ENCODE data around the gene PHF23. TPM values are rescaled to one million over a fixed set of nuclear protein-coding genes. Genes with fewer than 3 reads are reported as not detected.
A peak's percentile ranks its signal among the peaks of the same experiment; 100 is the strongest.
"Not testable (repeated sequence)": the region's sequence is repeated elsewhere in the genome, so short reads cannot be mapped to it uniquely, and the experiment has no call there.

PHF23 gene
- total and polyA plus RNA-seq, 9 of the 15 experiments (the other 6 are each of a cell fraction or from before 2014, with no cell fraction given): 7.4 to 87.5 (median 33.7) TPM

DNA sequence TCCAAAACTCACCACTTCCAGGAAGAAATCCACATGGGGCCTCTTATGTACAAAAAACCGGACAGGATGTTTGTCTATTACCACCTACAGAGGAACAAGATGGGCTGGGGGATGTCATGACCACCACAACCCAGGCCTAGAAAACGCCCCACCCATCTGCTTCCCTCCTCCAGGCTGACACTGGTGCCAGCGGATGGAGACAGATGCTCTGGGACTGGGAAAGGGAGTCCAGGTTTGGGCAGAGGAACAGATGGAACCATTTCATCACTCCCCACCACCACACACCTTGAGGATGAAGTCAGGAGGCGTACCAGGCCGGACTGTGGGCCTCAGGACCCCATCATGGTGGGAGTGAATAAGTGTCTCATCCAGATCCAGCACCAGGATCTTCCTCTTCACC is 7.5 kb upstream of the PHF23 start (continued):
- TF ChIP-seq GABPB2 (CRISPR knock-in tag; conservative IDR thresholded peaks at IDR 0.05): no peak

DNA sequence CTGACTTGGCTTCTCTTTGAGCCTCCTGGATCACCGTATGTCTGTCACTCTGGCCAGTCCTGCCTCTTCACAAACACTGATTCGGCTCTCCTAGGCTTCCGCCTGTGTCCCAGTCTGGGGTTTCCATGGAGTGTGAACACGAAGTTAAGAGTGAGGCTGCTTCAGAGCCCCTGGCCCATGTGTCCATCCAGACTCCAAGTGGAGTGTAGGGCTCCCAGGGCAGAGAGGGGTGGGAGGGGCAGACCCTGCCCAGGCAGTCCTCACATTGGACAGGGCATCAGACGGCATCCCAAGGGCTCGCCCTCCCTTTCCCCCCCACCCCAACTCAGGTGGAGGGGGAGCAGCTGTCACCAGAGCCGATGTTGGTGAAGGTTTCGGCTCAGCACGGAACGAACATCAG is 4.6 kb upstream of the PHF23 start:
- H3K4me3 ChIP-seq; H2AFZ ChIP-seq (ENCODE audit: low read depth, low read length); DNase-seq (ENCODE audit: extremely low read depth in 1 of 4, low spot score in 3 of 4); H3K9me3 ChIP-seq (replicated peaks; ENCODE audit: control insufficient read depth, insufficient read depth, low read depth, low read length); ATAC-seq; in situ Hi-C loops (cut with MboI); BruUV-seq (replicated peaks); H3K27ac ChIP-seq (ENCODE audit: extremely low read depth, low read depth, low read length); H4K20me1 ChIP-seq (replicated peaks; ENCODE audit: control insufficient read depth, insufficient read depth, low read length); H3K4me2 ChIP-seq (ENCODE audit: insufficient read depth, low read length); FAIRE-seq; intact Hi-C loops (cut with micrococcal nuclease); H3K27me3 ChIP-seq (ENCODE audit: control insufficient read depth in 2 of 2, insufficient read depth in 2 of 2, low read length in 2 of 2); CTCF ChIA-PET (ENCODE audit: low intra/inter-chr PET ratio); H3K9me1 ChIP-seq (ENCODE audit: control insufficient read depth, insufficient read depth, low read length): not testable (repeated sequence)
- WGBS (ENCODE audit: insufficient coverage, low coverage, missing lambda C conversion rate): 86% methylated on average over 8 of the region's 10 CpGs
- POLR2A ChIA-PET: interaction anchor here (0.6 to 3.3 kb wide), 2 partner anchors 10 to 648 kb away, joined by 3 to 9 read pairs; partner anchors contain the start of gene DVL2
- peaks cover 18 to 23% of the 10 kb centered on the region in 2 experiments; a peak in 4 of 5 replicates for H3K4me1 ChIP-seq (replicated peaks in 1 of 2; ENCODE audit: control insufficient read depth in 2 of 2, insufficient read depth in 2 of 2, low read length in 2 of 2)
- peaks cover 57% of the 10 kb centered on the region for H3K36me3 ChIP-seq (ENCODE audit: control insufficient read depth, insufficient read depth, low read length)
- H3K79me2 ChIP-seq (ENCODE audit: control insufficient read depth, insufficient read depth, low read length): peaks cover 49% of the 10 kb centered on the region
- H3K9ac ChIP-seq (ENCODE audit: insufficient read depth in 1 of 2, low read depth in 2 of 2, low read length in 2 of 2): peak overlapping the region in 1 of 2 experiments; percentile 52; a peak in 1 of 4 replicates

- peak overlapping the region; percentile 90 for H3K4me2 ChIP-seq (ENCODE audit: insufficient read depth, low read length)
- no peaks in the 10 kb centered on the region for H4K20me1 ChIP-seq (replicated peaks; ENCODE audit: control insufficient read depth, insufficient read depth, low read length)
- H3K36me3 ChIP-seq (ENCODE audit: control insufficient read depth, insufficient read depth, low read length): peaks cover 53% of the 10 kb centered on the region
- CTCF ChIA-PET (ENCODE audit: low intra/inter-chr PET ratio): no interaction called here
- POLR2A ChIA-PET: interaction anchor here (0.6 to 3.6 kb wide), 6 partner anchors 8 to 648 kb away, joined by 3 to 16 read pairs (median 6); partner anchors contain the start of genes ACADVL, CTDNEP1, DLG4 and DVL2
- peak overlapping the region; percentile 80 to 97; a peak in 2 of 4 replicates for H3K9ac ChIP-seq (ENCODE audit: insufficient read depth in 1 of 2, low read depth in 2 of 2, low read length in 2 of 2)
- DNase-seq (ENCODE audit: extremely low read depth in 1 of 4, low spot score in 3 of 4): no peak
- FAIRE-seq: peak; percentile 6
- BruUV-seq (replicated peaks): no TSS peak
- H3K27me3 ChIP-seq (ENCODE audit: control insufficient read depth in 2 of 2, insufficient read depth in 2 of 2, low read length in 2 of 2): no peaks in the 10 kb centered on the region
- in situ Hi-C loops (cut with MboI) (no loop called here), intact Hi-C loops (cut with micrococcal nuclease) (no loop called here)
- no peak for ATAC-seq
- no peak overlapping the region for H2AFZ ChIP-seq (ENCODE audit: low read depth, low read length)
- H3K9me3 ChIP-seq (replicated peaks; ENCODE audit: control insufficient read depth, insufficient read depth, low read depth, low read length): no peaks in the 10 kb centered on the region
- 0% methylated on average over 1 of the region's 2 CpGs for WGBS (ENCODE audit: insufficient coverage, low coverage, missing lambda C conversion rate)
- H3K79me2 ChIP-seq (ENCODE audit: control insufficient read depth, insufficient read depth, low read length): peaks cover 49% of the 10 kb centered on the region
- peaks cover 17 to 22% of the 10 kb centered on the region in 2 experiments; a peak in 4 of 5 replicates for H3K4me1 ChIP-seq (replicated peaks in 1 of 2; ENCODE audit: control insufficient read depth in 2 of 2, insufficient read depth in 2 of 2, low read length in 2 of 2)
- peak overlapping the region; percentile 98; the same call in 2 of the 3 replicates for H3K27ac ChIP-seq (ENCODE audit: extremely low read depth, low read depth, low read length)
- H3K9me1 ChIP-seq (ENCODE audit: control insufficient read depth, insufficient read depth, low read length): no peaks in the 10 kb centered on the region
- H3K4me3 ChIP-seq: peak overlapping the region; percentile 68
- TF ChIP-seq HOMEZ (CRISPR knock-in tag; IDR thresholded peaks at IDR 0.05) (no peak), ESRRB (CRISPR knock-in tag; IDR thresholded peaks at IDR 0.05; ENCODE audit: borderline replicate concordance) (no peak), BACH1 (tag; IDR thresholded peaks at IDR 0.05) (no peak), HDAC2 (IDR thresholded peaks at IDR 0.05) (no peak), ZNF76 (CRISPR knock-in tag; IDR thresholded peaks at IDR 0.05; ENCODE audit: borderline replicate concordance) (no peak), ZKSCAN1 (IDR thresholded peaks at IDR 0.05; ENCODE audit: low read depth, low read length) (no peak), KLF1 (tag; IDR thresholded peaks at IDR 0.05) (no peak), ADNP (tag; IDR thresholded peaks at IDR 0.05) (no peak), IFI16 (CRISPR knock-in tag; IDR thresholded peaks at IDR 0.05) (no peak)
- TF ChIP-seq, protein P1, sequence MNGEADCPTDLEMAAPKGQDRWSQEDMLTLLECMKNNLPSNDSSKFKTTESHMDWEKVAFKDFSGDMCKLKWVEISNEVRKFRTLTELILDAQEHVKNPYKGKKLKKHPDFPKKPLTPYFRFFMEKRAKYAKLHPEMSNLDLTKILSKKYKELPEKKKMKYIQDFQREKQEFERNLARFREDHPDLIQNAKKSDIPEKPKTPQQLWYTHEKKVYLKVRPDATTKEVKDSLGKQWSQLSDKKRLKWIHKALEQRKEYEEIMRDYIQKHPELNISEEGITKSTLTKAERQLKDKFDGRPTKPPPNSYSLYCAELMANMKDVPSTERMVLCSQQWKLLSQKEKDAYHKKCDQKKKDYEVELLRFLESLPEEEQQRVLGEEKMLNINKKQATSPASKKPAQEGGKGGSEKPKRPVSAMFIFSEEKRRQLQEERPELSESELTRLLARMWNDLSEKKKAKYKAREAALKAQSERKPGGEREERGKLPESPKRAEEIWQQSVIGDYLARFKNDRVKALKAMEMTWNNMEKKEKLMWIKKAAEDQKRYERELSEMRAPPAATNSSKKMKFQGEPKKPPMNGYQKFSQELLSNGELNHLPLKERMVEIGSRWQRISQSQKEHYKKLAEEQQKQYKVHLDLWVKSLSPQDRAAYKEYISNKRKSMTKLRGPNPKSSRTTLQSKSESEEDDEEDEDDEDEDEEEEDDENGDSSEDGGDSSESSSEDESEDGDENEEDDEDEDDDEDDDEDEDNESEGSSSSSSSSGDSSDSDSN (IDR thresholded peaks at IDR 0.05; ENCODE audit: borderline replicate concordance in 1 of 2, low read depth in 2 of 2, low read length in 2 of 2): no peak
These were observed 4.1 kb upstream of the PHF23 start for GRCh38 chr17:7243453-7243729.

Data from K562 (cell line).